CD4-positive, alpha-beta memory T cell (primary cell): ENCODE data around the gene PEX3. TPM values are rescaled to one million over a fixed set of nuclear protein-coding genes. Genes with fewer than 3 reads are reported as not detected.

Experiments used
- CTCF ChIA-PET: fragments of 350-600 bp; sonication (Branson Sonifier 250); formaldehyde crosslinking; loops from one replicate; lab custom pipeline; 2021; ENCODE audit warnings: inconsistent platforms; ENCODE audit not compliant: partially characterized antibody; lab: Charles Lee
- POLR2A ChIA-PET: fragments of 350-600 bp; sonication (Branson Sonifier 250); formaldehyde crosslinking; loops from one replicate; lab custom pipeline; 2021; ENCODE audit not compliant: partially characterized antibody; lab: Charles Lee
- DNase-seq, 5 donors: peaks; one replicate each; pipeline versions ENCODE4 v3.0.0 to v3.0.0-alpha.2; 2020 to 2022; ENCODE audit warnings: mixed read lengths in 1 of 5
- H3K27ac ChIP-seq: one replicate; pipeline ENCODE4 v1.7.0; 2013; ENCODE audit warnings: low read depth, low read length
- H3K27me3 ChIP-seq: 2 replicates; pipeline ENCODE4 v1.7.0; 2013; ENCODE audit warnings: mild to moderate bottlenecking, low read length, moderate library complexity; ENCODE audit not compliant: insufficient read depth
- H3K36me3 ChIP-seq: 2 replicates; pipeline ENCODE4 v1.7.0; 2013; ENCODE audit warnings: mild to moderate bottlenecking, low read length, moderate library complexity; ENCODE audit not compliant: insufficient read depth
- H3K4me1 ChIP-seq: 2 replicates; pipeline ENCODE4 v1.7.0; 2013; ENCODE audit warnings: mild to moderate bottlenecking, low read length, moderate library complexity; ENCODE audit not compliant: insufficient read depth
- H3K4me3 ChIP-seq, 2 donors: one replicate each; pipeline ENCODE4 v1.7.0; 2013; ENCODE audit warnings: low read length in 2 of 2, mild to moderate bottlenecking in 1 of 2
- H3K9me3 ChIP-seq, 2 donors: one replicate each; pipeline ENCODE4 v1.7.0; 2013; ENCODE audit warnings: low read length in 2 of 2, control low read depth in 1 of 2; ENCODE audit not compliant: control insufficient read depth in 1 of 2
- H3K27ac Mint-ChIP-seq, 7 donors: one replicate each; pipeline ENCODE4 v1.8.0; 2020 to 2021; ENCODE audit warnings: mixed read lengths in 7 of 7, mild to moderate bottlenecking in 6 of 7, inconsistent platforms in 3 of 7, moderate library complexity in 3 of 7
- H3K27me3 Mint-ChIP-seq, 2 donors: one replicate each; pipeline ENCODE4 v1.8.0; 2020 to 2021; ENCODE audit warnings: mixed read lengths in 2 of 2
- H3K36me3 Mint-ChIP-seq, 2 donors: one replicate each; pipeline ENCODE4 v1.8.0; 2020 to 2021; ENCODE audit warnings: mixed read lengths in 2 of 2, inconsistent platforms in 1 of 2, mild to moderate bottlenecking in 1 of 2
- H3K4me1 Mint-ChIP-seq, 4 donors: one replicate each; pipeline ENCODE4 v1.8.0; 2020 to 2021; ENCODE audit warnings: mixed read lengths in 4 of 4, mild to moderate bottlenecking in 1 of 4
- H3K4me3 Mint-ChIP-seq, 8 donors: one replicate each; pipeline ENCODE4 v1.8.0; 2020 to 2021; ENCODE audit warnings: mixed read lengths in 8 of 8, mild to moderate bottlenecking in 7 of 8, moderate library complexity in 6 of 8, inconsistent platforms in 3 of 8
- H3K9me3 Mint-ChIP-seq, 8 donors: one replicate each; pipeline ENCODE4 v1.8.0; 2020 to 2021; ENCODE audit warnings: mixed read lengths in 8 of 8, mild to moderate bottlenecking in 5 of 8, inconsistent platforms in 3 of 8, moderate library complexity in 1 of 8
- intact Hi-C: fragments of 100-400 bp; cut with micrococcal nuclease; formaldehyde crosslinking; loops from one replicate; pipeline ENCODE4 v1.15.1; 2023
- polyA plus RNA-seq, 2 donors: library from polyadenylated mRNA; unstranded; fragments of 300-500 nt; fragmentation: Illumina TruSeq; gene quantifications; one replicate each; pipeline ENCODE4 v1.2.3, GENCODE V29; 2021
- total RNA-seq, 2 experiments: library from RNA; stranded (reverse); gene quantifications; one replicate each; pipeline ENCODE4 v1.2.3, GENCODE V29; 2021

PEX3 gene
- total and polyA plus RNA-seq, 4 experiments from 2014 or later: 20.8 to 26.2 (median 23.2) TPM

GRCh38 chr6:143490244-143490643, 39.6 kb downstream of the PEX3 start:
- peaks cover 0 to 2% (median 0%) of the 10 kb centered on the region in 8 donors for H3K9me3 Mint-ChIP-seq
- Histone ChIP-seq H3K9me3 (no peaks in the 10 kb centered on the region), H3K4me1 (no peaks in the 10 kb centered on the region), H3K36me3 (no peaks in the 10 kb centered on the region), H3K4me3 (no peak overlapping the region), H3K27ac (no peak overlapping the region), H3K27me3 (no peaks in the 10 kb centered on the region)
- DNase-seq: no peak
- no peaks in the 10 kb centered on the region for H3K27me3 Mint-ChIP-seq
- H3K36me3 Mint-ChIP-seq: peaks cover 8 to 16% of the 10 kb centered on the region in 2 donors
- intact Hi-C loops: no loop called here
- peak overlapping the region in 1 of 7 donors; percentile 21 for H3K27ac Mint-ChIP-seq
- H3K4me1 Mint-ChIP-seq: no peaks in the 10 kb centered on the region
- CTCF ChIA-PET: interaction anchor here (1.4 to 1.5 kb wide), 2 partner anchors 23 to 524 kb away, joined by 3 read pairs; no protein-coding TSS in a partner anchor
- no peak overlapping the region for H3K4me3 Mint-ChIP-seq
- POLR2A ChIA-PET: no interaction called here

- H3K27ac Mint-ChIP-seq: peak overlapping the region in 1 of 7 donors; percentile 12
- CTCF ChIA-PET: interaction anchor here (1.4 to 1.5 kb wide), 2 partner anchors 22 to 523 kb away, joined by 3 read pairs; no protein-coding TSS in a partner anchor
- POLR2A ChIA-PET: no interaction called here
These were observed 40.2 kb downstream of the PEX3 start for GRCh38 chr6:143490775-143491174.

GRCh38 chr6:143496974-143497373, 46.4 kb downstream of the PEX3 start:
- Mint-ChIP-seq H3K4me1 (peaks cover 13 to 18% (median 14%) of the 10 kb centered on the region in 4 donors), H3K27ac (no peak overlapping the region), H3K36me3 (peaks cover 13 to 24% of the 10 kb centered on the region in 2 donors), H3K9me3 (peaks cover 0 to 4% (median 0%) of the 10 kb centered on the region in 8 donors), H3K27me3 (no peaks in the 10 kb centered on the region), H3K4me3 (no peak overlapping the region)
- no peak for DNase-seq
- peaks cover 10% of the 10 kb centered on the region for H3K4me1 ChIP-seq
- no peak overlapping the region for H3K4me3 ChIP-seq
- no peaks in the 10 kb centered on the region for H3K9me3 ChIP-seq
- no peaks in the 10 kb centered on the region for H3K27me3 ChIP-seq
- ChIA-PET POLR2A (interaction anchor here (1.2 to 1.9 kb wide), 2 partner anchors 15 to 40 kb away, joined by 4 to 6 read pairs; partner anchors contain the start of gene FUCA2), CTCF (interaction anchor here (1.2 to 1.5 kb wide), 2 partner anchors 16 to 1022 kb away, joined by 3 to 6 read pairs; no protein-coding TSS in a partner anchor)
- intact Hi-C loops: loop anchor here (5.0 kb wide), 1 partner anchor 805 kb away; no protein-coding TSS in a partner anchor
- no peaks in the 10 kb centered on the region for H3K36me3 ChIP-seq
- no peak overlapping the region for H3K27ac ChIP-seq

More at GRCh38 chr6:143490775-143491174, 40.2 kb downstream of the PEX3 start:
- no peak overlapping the region for H3K27ac ChIP-seq
- no peaks in the 10 kb centered on the region for H3K9me3 ChIP-seq
- intact Hi-C loops: no loop called here
- no peaks in the 10 kb centered on the region for H3K4me1 ChIP-seq
- no peaks in the 10 kb centered on the region for H3K27me3 ChIP-seq
- Mint-ChIP-seq H3K27me3 (no peaks in the 10 kb centered on the region), H3K36me3 (peaks cover 6 to 16% of the 10 kb centered on the region in 2 donors), H3K4me3 (no peak overlapping the region), H3K4me1 (no peaks in the 10 kb centered on the region), H3K9me3 (peaks cover 0 to 2% (median 0%) of the 10 kb centered on the region in 8 donors)
- H3K36me3 ChIP-seq: no peaks in the 10 kb centered on the region
- no peak for DNase-seq
- H3K4me3 ChIP-seq: no peak overlapping the region

GRCh38 chr6:143498428-143498827, 47.8 kb downstream of the PEX3 start:
- Histone ChIP-seq H3K36me3 (no peaks in the 10 kb centered on the region), H3K27me3 (no peaks in the 10 kb centered on the region), H3K27ac (no peak overlapping the region), H3K9me3 (no peaks in the 10 kb centered on the region), H3K4me1 (peaks cover 10% of the 10 kb centered on the region), H3K4me3 (no peak overlapping the region)
- peak in 4 of 5 donors; percentile 11 to 42 (median 18) for DNase-seq
- H3K27ac Mint-ChIP-seq: peak overlapping the region in 5 of 7 donors; percentile 1 to 75 (median 43)
- H3K36me3 Mint-ChIP-seq: peaks cover 13 to 24% of the 10 kb centered on the region in 2 donors
- H3K4me1 Mint-ChIP-seq: peaks cover 13 to 18% (median 14%) of the 10 kb centered on the region in 4 donors
- intact Hi-C loops: loop anchor here (5.0 kb wide), 1 partner anchor 806 kb away; no protein-coding TSS in a partner anchor
- ChIA-PET POLR2A (interaction anchor here (0.6 to 1.2 kb wide), 2 partner anchors 39 to 46 kb away, joined by 3 to 4 read pairs; no protein-coding TSS in a partner anchor), CTCF (no interaction called here)
- no peaks in the 10 kb centered on the region for H3K27me3 Mint-ChIP-seq
- peak overlapping the region in 4 of 8 donors; percentile 5 to 24 (median 20) for H3K4me3 Mint-ChIP-seq
- peaks cover 0 to 4% (median 0%) of the 10 kb centered on the region in 8 donors for H3K9me3 Mint-ChIP-seq

GRCh38 chr6:143501851-143502250, 51.2 kb downstream of the PEX3 start:
- CTCF ChIA-PET: interaction anchor here (1.3 to 3.4 kb wide), 2 partner anchors 9 to 12 kb away, joined by 4 to 17 read pairs; partner anchors contain the start of gene FUCA2
- H3K4me1 Mint-ChIP-seq: peaks cover 13 to 21% (median 15%) of the 10 kb centered on the region in 4 donors
- Histone ChIP-seq H3K27me3 (no peaks in the 10 kb centered on the region), H3K9me3 (no peaks in the 10 kb centered on the region), H3K27ac (no peak overlapping the region), H3K4me3 (no peak overlapping the region), H3K36me3 (no peaks in the 10 kb centered on the region), H3K4me1 (peaks cover 10% of the 10 kb centered on the region)
- intact Hi-C loops: no loop called here
- no peak overlapping the region for H3K4me3 Mint-ChIP-seq
- H3K9me3 Mint-ChIP-seq: peaks cover 0 to 4% (median 0%) of the 10 kb centered on the region in 8 donors
- H3K27ac Mint-ChIP-seq: no peak overlapping the region
- no peak for DNase-seq
- POLR2A ChIA-PET: no interaction called here
- no peaks in the 10 kb centered on the region for H3K27me3 Mint-ChIP-seq
- peaks cover 27 to 40% of the 10 kb centered on the region in 2 donors for H3K36me3 Mint-ChIP-seq

- Histone ChIP-seq H3K36me3 (no peaks in the 10 kb centered on the region), H3K27me3 (no peaks in the 10 kb centered on the region), H3K27ac (no peak overlapping the region), H3K9me3 (no peaks in the 10 kb centered on the region), H3K4me1 (peaks cover 4% of the 10 kb centered on the region), H3K4me3 (no peak overlapping the region)
- DNase-seq: no peak
- Mint-ChIP-seq H3K4me3 (no peak overlapping the region), H3K9me3 (peaks cover 0 to 2% (median 0%) of the 10 kb centered on the region in 8 donors), H3K36me3 (peaks cover 37 to 42% of the 10 kb centered on the region in 2 donors), H3K27me3 (no peaks in the 10 kb centered on the region), H3K4me1 (peaks cover 0 to 10% (median 5%) of the 10 kb centered on the region in 4 donors), H3K27ac (no peak overlapping the region)
- CTCF ChIA-PET: interaction anchor here (1.5 kb wide), 1 partner anchor 9 kb away, joined by 4 read pairs; no protein-coding TSS in a partner anchor
- POLR2A ChIA-PET: interaction anchor here (1.9 kb wide), 1 partner anchor 54 kb away, joined by 5 read pairs; the partner anchor contains the start of genes ADAT2 and PEX3
- intact Hi-C loops: no loop called here
These were observed 53.8 kb downstream of the PEX3 start for GRCh38 chr6:143504369-143504768.

GRCh38 chr6:143505111-143505510, 54.5 kb downstream of the PEX3 start:
- Mint-ChIP-seq H3K27ac (no peak overlapping the region), H3K4me3 (no peak overlapping the region), H3K9me3 (no peaks in the 10 kb centered on the region), H3K27me3 (no peaks in the 10 kb centered on the region), H3K4me1 (peaks cover 0 to 16% (median 8%) of the 10 kb centered on the region in 4 donors), H3K36me3 (peaks cover 34 to 35% of the 10 kb centered on the region in 2 donors)
- Histone ChIP-seq H3K27me3 (no peaks in the 10 kb centered on the region), H3K4me1 (peaks cover 11% of the 10 kb centered on the region), H3K27ac (no peak overlapping the region), H3K4me3 (no peak overlapping the region), H3K36me3 (no peaks in the 10 kb centered on the region), H3K9me3 (no peaks in the 10 kb centered on the region)
- DNase-seq: no peak
- ChIA-PET POLR2A (interaction anchor here (0.7 to 1.9 kb wide), 2 partner anchors 55 to 1381 kb away, joined by 4 to 5 read pairs; partner anchors contain the start of genes ADAT2 and PEX3), CTCF (interaction anchor here (0.9 to 1.5 kb wide), 2 partner anchors 8 to 70 kb away, joined by 4 read pairs; no protein-coding TSS in a partner anchor)
- intact Hi-C loops: no loop called here
